GM21447 (cell line): ENCODE measurements around the gene RPS27L.
"Not testable (repeated sequence)": the region's sequence is repeated elsewhere in the genome, so short reads cannot be mapped to it uniquely, and the experiment has no call there.

ENCODE experiments used
- ATAC-seq: cut with Tn5 transposase; IDR thresholded peaks from one replicate; pipeline ENCODE4 v1.9.1; 2021; ENCODE audit not compliant: unreplicated experiment

The RPS27L gene

GRCh38 chr15:63145426-63145825, 11.9 kb downstream of the RPS27L start:
- ATAC-seq = no peak

DNA sequence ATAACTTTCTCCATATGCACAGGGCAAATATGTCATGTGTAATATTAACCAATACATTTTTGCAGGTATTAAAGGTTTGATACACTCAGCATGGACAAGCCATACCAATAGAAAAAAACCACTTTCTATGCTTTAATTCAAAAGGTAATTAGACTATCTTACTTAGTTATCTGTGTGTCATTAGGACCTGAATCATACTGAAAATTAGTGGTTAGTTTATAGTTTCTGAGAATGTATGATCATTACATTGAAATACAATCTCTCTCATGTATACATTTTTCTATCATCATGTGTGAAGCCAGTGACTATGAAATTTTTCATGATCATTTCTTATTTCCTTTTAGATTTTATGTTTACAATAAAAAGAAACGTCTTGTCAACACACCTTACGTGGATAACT, 16.3 kb downstream of the RPS27L start:
- ATAC-seq = no peak

GRCh38 chr15:63136742-63137141, 20.5 kb downstream of the RPS27L start:
- no peak for ATAC-seq

GRCh38 chr15:63135804-63136203, 21.5 kb downstream of the RPS27L start:
- no peak for ATAC-seq

DNA sequence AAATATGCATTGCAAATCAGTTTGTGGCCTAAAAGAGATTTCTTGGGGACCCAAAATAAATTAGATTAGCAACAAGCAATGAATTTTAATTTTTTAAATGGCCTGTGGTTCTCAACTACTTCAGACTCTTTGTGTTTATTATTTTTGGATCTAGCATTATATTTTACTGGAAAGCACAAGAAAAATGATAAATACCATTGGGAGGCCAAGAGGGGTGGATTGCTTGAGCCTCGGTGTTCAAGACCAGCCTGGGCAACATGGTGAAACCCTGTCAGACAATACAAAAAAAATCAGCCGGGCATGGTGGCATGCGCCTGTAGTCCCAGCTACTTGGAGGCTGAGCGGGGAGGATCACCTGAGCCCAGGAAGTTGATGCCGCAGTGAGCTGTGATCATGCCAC, 22.0 kb downstream of the RPS27L start:
- ATAC-seq = no peak

DNA sequence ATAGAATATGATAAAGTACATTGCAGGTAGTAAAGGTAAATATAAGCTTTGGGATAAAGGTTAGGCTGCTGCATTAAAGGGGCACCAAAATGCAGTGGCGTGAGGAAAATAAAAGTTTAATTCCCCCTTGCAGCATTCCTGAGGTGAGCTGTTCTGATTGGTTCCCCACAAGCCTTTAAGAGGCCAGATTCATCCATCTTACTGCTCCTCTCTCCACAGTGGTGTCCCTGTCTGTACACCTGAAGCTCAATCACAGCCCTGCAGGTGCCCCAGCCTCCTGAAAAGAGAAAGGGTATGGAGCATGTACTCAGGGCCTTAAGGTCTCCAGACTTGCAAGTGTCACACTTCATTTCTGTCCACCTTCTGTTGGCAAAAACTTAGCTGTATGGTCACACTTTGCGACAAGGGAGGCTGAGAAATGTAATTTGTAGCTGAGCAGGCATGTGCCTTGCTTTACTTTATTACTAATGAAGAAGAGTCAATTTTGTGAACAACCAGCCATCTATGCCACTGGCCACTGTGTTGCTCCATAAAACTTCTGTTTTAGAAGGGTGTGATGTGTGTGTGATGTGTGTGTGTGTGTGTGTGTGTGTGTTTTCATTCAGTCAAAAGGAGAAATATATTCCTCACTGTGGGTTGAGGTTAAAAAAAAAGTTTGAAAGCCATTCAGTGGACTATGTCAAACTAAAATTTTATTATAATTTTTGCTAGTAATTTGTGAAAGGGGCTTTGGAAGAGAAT, 22.9 kb downstream of the RPS27L start:
- no peak for ATAC-seq

GRCh38 chr15:63133786-63134185, 23.5 kb downstream of the RPS27L start:
- ATAC-seq = no peak

GRCh38 chr15:63126726-63127125, 30.6 kb downstream of the RPS27L start:
- ATAC-seq = no peak

DNA sequence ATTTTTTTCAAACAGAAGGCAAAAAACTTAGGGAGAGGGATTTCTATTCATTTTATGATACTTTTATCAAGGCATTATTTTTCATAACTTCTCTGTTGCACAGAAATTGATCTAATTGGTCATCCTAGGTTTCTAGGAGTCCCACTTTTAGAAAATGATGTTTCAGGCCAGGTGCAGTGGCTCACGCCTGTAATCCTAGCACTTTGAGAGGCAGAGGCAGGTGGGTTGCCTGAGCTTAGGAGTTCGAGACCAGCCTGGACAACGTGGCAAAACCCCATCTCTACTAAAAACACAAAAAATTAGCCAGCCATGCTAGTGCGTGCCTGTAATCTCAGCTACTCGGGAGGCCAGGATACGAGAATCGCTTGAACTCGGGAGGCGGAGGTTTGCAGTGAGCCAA, 32.8 kb downstream of the RPS27L start:
- no peak for ATAC-seq

- peak; percentile 83 for ATAC-seq
Observed at GRCh38 chr15:63122002-63122875, 35.0 kb downstream of the RPS27L start.

DNA sequence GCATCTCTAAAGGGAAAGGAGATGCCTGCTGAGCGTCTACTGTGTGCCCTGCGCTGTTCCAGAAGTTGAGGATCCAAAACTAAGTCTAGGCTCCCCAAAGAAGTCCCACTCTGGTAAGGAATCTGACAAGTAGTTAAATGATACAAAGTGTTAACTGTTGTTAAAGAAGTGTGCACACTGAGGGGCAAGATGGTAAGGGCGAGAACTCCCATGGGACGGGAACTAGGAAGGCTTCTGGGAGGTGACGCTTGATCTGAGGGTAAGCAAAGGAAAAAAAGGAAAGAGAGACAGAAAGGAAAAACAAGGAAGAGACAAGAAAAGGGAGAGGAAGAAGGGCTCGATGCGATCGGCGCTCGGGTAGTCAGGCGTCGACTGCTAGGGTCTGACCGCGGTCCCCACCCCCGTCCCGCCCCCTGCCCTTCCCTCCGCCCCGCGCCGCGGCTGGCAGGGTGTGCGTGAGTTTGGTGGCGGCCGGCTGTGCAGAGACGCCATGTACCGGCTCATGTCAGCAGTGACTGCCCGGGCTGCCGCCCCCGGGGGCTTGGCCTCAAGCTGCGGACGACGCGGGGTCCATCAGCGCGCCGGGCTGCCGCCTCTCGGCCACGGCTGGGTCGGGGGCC, 35.8 kb downstream of the RPS27L start, which contains the start of gene LACTB:
LACTB (plus strand) TSS at position 480 of the 620 bp plus-strand sequence; CDS start at position 491, 11 bp downstream.
- peak; percentile 77 for ATAC-seq

DNA sequence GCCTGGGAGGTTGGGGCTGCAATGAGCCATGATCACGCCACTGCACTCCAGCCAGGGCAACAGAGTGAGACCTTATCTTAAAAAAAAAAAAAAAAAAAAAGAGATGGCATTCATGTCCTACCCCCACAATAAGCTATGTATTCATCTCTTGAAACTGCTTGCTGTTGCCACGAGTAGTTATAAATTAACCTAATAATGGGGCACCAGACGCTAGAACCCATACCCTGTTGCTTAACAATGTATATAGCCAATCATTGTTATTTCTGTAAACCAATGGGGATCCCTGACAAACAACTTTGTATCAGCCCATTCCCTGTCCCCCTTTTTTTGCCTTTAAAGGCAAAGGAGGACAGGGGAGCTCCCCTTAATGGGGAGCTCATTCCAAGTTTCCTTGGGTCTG, 38.4 kb downstream of the RPS27L start:
- no peak for ATAC-seq

- ATAC-seq = no peak
Observed at GRCh38 chr15:63114465-63114864, 42.8 kb downstream of the RPS27L start.

DNA sequence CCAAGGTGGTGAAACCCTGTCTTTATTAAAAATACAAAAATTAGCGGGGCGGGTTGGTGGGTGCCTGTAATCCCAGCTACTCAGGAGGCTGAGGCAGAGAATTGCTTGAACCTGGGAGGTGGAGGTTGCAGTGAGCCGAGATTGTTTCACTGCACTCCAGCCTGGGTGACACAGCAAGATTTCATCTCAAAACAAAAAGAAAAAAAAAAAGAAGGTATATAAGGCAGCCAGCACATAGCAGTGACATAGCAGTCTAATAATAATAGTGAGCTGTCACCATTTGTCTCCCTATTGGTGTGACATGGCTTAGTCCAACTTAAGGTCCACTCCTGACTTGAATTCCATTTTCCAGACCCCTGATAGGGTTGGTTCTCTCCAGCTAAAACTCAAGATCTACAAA, 44.4 kb downstream of the RPS27L start:
- no peak for ATAC-seq

DNA sequence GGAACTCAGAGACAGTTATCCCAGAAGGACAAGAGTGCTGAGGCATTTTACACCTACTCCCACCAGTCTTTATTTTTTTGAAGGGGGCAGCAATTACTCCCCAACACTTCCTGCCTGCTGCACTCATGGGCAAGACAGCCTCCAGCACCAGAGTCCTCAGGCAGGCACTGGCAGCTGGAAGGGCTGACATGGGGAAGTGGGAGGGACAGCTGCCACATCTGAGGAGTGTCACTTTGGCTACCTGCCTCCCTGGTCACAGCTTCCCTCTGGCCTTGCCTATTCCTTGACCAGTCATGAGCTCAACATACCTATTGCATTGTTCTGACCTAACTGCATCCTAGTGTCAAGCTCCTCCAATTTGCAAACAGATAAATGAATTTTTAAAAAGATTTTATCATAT, 45.8 kb downstream of the RPS27L start:
- no peak for ATAC-seq

DNA sequence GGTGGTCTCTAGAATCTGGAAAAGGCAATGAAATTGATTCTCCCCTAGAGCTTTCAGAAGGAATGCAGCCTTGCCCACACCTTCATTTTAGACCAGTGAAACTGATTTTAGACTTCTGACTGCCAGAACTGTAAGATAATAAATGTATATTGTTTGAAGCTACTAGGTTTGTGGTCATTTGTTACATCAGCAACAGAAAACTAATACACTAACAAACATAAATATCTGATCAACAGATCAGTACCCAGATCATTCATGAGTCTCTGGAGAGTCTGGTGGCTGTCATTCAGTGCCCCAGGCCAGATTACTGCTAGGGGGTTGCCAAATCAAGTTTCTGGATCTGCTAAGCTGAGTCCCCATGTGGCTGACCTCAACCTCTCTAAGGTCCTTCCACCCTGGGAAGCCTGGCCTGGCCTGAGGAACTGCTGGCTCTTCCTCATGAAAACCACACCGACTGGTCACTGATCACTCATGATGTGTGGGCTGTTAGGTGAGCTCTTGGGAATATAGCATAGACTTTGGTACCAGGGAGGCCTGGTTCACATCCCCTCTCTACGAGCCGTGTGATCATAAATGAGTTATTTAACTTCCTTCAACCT, 46.8 kb downstream of the RPS27L start:
- no peak for ATAC-seq

DNA sequence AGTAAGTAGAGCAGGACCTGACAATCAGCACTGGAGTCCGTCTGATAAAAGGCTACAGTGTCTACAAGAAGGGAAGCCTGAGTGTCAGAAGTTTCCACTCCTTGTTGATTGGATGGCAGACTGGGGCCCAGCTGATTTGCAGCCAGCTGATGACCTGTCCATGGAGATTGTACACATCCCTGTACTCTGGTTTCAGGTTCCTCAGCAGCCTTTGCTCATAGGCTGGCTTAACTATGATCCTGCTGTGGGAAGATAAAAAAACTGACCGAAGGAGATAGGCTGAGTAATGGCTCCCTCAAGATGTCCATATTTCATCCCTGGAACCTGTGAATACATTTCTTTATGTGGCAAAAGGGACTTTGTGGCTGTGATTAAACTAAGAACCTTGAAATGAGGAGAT, 47.4 kb downstream of the RPS27L start:
- ATAC-seq = no peak

GRCh38 chr15:63109498-63109897, 47.8 kb downstream of the RPS27L start:
- ATAC-seq = no peak

DNA sequence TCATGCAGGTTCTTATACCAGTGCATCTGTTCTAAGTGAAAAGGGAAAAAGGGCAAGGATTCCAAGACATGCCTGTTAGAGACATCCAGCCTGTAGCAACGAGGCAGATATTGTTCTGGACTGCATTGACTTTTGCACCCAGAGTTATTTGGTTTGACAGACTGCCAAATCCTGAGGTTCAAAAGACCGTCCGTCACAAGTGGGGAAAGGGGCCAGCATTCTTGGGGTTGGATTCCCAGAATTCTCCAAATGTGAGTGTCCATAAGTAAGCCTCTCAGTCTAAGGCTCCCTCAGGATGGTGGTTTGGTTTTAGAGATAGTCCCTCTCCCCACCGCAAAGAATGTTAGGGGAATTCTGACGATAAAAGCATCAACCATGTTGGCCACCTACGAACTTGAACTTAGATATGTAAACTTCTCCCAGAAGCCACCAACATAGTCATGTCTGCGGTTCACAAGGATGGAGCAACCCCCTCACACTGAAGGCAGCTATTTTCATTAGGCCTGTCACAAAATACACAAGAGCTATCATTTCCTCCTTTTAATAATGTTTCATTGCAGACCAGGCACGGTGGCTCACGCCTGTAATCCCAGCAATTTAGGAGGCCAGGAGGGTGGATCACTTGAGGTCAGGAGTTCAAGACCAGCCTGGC, 49.3 kb downstream of the RPS27L start:
- no peak for ATAC-seq

- not testable (repeated sequence) for ATAC-seq
Observed at GRCh38 chr15:63105354-63105753, 51.9 kb downstream of the RPS27L start.

DNA sequence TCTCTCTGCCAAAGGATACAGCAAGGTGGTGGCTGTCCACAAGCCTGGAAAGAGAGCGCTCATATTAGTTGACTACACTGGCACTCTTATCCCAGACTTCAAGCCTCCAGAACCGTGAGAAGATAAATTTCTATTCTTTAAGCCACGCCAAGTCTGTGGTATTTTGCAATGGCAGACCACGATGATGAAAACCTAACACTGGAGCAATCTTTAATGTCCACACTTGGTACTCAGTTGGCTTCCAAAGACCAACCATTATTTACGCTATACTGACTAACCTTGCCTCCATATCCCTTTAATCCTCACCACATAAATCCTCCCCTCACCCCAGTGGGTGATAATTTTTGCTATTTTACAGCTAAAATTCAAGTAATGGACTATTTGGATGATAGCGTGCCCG, 52.5 kb downstream of the RPS27L start:
- ATAC-seq = no peak
